ENCODE data around the gene LRRC37B. TPM values are rescaled to one million over a fixed set of nuclear protein-coding genes. Genes with fewer than 3 reads are reported as not detected.
"Not testable (repeated sequence)": the region's sequence is repeated elsewhere in the genome, so short reads cannot be mapped to it uniquely, and the experiment has no call there.

The LRRC37B gene
- total RNA-seq, 1 experiment from 2014 or later: 8.7 TPM

DNA sequence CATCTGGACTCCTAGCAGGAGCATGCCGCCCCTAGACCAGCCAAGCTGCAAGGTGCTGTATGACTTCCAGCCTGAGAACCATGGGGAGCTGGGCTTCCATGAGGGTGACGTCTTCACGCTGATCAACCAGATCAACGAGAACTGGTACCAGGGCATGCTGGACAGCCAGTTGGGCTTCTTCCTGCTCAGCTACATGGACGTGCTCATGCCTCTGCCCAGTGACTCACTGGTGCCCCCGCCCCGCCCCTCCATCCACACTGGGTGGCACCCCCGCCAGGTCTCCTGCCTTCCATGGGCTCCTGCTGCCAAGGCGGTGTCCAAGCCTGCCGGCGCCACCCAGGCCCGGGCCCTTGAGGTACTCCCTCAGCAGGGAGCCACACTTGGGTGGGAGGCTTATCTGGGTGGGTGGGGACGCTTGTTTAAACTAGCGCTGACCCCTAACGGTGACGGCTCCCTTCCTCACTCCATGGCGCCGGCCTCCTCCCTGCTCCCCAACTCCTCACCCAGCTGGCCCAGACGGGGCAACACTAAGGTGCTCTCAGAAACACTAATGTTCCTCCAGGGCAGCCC lies 34.2 kb downstream of the LRRC37B start:
- DNase-seq (ENCODE audit: low read depth): not testable (repeated sequence)

DNA sequence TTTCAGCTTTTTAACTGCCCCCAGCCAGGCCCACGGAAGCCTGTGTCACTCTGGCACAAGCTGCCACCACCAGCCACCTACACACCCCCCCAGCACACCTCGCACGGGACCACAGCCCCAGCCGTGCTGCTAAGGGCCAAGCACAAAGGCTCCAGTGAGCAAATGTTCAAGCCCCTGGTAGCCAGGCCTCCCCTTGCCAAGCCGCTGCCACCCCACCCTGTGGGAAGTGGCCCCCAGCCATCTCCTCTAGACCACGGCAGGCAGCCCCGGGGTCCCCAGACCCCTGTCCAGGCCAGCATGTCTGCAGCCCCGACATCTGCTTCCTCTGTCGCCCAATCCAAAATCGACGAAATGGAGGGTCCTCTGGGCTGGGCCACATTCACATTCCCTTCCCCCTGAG lies 35.1 kb downstream of the LRRC37B start:
- DNase-seq (ENCODE audit: low read depth): not testable (repeated sequence)

DNA sequence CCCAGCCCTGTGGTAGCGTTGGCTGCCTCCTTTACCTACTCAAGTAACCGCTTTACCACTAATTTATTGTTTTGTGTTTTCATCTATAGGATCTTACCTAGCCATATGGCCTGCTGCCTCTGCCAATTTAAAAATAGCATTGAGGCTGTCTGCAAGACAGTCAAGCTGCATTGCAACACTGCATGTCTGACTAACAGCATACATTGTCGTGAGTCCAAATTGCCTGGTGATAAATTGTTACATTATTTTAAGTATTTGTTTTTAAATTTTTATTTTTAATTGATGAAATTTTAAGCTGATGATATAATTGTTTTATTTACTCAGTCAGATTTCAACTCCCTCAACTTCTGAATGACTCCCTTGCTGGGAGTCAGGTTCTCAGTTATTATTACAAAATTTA lies 38.4 kb downstream of the LRRC37B start:
- DNase-seq (ENCODE audit: low read depth): not testable (repeated sequence)

DNA sequence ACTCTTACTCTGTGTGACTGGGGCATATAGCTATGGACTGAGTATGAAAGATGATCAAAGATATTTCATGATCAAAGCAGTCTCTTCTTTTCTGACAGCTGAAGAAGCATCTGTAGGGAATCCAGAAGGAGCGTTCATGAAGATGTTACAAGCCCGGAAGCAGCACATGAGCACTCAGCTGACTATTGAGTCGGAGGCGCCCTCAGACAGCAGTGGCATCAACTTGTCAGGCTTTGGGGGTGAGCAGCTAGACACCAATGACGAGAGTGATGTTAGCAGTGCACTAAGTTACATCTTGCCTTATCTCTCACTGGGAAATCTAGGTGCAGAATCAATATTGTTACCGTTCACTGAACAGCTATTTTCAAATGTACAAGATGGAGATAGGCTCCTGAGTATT lies 40.5 kb downstream of the LRRC37B start:
- not testable (repeated sequence) for DNase-seq (ENCODE audit: low read depth)

DNA sequence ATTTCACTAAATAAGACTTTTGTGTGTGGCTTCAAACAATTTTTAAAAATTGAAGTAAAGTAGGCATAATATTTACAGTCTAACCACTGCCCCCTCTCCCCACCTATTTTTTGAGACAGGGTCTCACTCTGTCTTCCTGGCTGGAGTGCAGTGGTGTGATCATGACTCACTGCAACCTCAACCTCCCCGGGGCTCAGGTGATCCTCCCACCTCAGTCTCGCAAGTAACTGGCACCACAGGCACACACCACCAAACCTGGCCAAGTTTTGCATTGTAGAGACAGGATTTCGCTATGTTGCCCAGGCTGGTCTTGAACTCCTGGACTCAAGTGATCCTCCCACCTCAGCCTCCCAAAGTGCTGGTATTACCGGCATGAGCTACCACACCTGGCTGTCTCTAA lies 47.8 kb downstream of the LRRC37B start:
- not testable (repeated sequence) for DNase-seq (ENCODE audit: low read depth)

DNA sequence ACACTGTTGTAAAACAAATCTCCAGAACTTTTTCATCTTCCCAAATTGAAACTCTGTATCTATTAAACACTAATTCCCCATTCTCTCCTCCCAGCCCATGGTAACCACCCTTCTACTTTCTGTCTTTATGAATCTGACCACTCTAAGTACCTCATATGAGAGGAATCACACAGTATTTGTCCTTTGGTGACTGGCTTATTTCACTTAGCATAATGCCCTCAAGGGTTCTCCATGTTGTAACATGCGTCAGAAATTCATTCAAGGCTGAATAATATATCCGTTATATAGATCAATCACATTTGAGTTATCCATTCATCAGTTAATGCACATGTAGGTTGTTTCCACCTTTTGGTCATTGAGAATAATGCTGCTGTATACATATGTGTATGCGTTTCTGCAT lies 48.2 kb downstream of the LRRC37B start:
- DNase-seq (ENCODE audit: low read depth): not testable (repeated sequence)

DNA sequence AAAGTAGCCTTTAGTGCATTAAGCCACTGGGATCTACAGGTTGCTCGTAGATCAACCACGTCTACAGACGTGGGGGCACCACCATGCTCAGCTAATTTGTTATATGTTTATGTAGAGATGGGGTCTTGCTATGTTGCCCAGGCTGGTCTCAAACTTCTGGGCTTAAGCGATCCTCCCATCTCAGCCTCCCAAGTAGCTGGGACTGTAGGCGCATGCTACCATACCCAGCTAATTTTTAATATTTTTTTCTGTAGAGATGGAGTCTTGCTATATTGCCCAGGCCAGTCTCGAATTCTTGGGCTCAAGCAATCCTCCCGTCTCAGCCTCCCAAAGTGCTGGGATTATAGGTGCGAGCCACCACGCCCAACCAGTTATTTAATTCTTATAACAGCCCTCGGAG lies 49.3 kb downstream of the LRRC37B start:
- not testable (repeated sequence) for DNase-seq (ENCODE audit: low read depth)

DNA sequence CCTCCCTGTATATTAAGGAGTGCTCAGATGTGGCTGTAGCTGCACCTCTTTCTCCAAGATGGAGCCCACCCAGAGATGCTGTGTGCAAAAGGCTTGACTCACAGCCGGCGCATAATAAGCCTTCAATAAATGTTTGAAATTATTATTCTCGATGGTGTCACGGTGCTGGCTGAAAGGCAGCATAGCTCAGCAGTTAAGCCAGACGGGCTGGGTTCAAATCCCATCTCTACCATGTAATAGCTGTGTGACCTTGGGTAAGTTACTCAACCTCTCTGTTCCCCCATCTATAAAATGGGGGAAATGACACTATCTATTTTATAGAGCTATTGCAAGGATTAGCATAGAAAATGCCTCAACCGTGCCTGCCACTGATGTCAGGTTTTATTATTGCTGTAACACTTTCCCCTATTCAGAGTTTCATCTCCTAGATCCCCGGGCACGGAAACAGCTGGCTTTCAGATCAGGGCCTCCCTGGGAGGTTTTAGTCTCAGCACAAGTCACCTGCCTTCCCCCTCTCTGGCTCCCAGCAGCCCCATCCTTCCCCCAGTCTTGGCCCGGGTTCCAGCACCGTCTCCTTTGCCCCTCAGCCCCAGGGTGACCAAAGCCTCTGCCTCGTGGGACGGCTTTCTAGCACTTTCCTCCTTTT lies 50.4 kb downstream of the LRRC37B start:
- DNase-seq (ENCODE audit: low read depth): not testable (repeated sequence)

DNA sequence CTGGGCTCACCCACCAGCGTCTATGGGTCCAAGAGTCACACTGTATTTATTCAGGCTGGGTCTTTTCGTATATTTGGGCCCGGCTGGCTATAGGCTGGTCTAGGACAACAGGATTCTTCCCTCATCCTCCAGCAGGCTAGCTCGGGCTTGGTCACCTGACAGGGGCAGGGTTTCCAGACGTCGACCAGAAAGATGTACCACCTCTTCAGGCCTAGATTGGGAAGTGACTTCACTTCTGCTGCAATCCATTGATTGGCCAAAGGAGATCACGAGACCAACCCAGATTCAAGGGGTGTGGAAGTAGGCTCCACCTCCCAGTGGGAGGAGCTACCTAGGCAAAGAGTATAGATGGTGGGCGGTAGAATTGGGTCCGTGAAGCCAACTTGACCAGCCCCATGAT lies 53.5 kb downstream of the LRRC37B start:
- DNase-seq (ENCODE audit: low read depth): not testable (repeated sequence)

DNA sequence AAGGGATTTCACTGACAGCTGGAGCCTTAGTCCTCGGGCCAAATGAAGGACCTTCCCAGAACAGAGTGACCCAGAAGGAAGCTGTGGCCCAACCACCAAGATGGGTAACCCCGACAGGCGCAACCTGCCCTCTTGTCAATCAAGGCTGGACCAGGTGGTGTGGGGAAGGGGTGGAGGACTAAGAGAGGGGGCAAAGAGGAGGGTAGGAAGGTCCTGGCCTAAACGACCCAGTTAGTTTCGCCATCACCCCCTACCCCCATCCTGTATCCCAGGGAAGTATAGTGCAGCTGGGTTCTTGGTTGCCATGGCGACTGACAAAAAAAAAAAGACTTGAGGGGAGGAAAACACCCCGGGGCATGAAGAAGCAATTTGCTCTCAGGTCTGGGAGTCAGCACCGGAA lies 54.7 kb downstream of the LRRC37B start:
- peak; percentile 24 for DNase-seq (ENCODE audit: low read depth)

DNA sequence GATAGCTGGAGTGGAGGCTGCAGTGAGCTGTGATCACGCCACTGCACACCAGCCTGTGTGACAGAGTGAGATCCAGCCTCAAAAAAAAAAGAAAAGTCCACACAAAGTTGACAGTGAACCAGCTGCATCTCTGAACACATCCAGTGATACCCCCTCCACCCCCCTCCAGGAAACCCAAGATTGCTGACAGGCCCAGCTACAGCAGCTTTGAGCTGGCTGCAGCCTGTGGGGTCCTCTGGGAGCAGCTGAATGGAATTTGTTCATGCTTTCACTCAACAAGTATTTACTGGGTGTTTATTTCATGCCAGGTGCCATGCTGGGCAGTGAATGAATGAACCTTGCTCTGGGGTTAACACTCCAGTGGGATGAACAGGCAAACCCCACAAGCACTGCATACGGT lies 56.9 kb downstream of the LRRC37B start:
- DNase-seq (ENCODE audit: low read depth): not testable (repeated sequence)

DNA sequence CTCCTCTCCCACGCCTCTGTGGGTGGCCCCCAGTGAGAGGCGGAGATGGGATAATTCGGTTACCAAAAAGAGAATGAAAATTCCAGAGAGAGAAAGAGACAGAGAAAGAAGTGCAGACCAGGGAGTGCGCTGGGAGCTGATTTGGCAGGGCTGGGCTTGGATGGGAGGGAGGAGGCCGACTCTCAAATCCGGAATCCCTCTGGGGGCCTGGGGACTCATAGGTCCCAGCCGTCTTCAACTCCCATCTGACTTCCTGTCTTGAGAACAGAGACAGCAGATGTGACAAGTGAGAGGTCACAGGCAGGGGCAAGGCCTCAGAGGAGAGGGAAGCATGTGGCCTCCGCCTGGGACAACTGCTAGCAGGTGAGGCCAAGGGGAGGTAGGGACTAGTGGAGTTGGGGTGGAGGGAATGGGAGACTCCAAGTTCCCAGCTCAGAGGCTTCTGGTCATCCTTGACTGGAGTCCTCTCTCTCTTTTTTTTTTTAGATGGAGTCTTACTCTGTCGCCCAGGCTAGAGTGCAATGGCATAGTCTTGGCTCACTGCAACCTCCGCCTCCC lies 59.0 kb downstream of the LRRC37B start:
- not testable (repeated sequence) for DNase-seq (ENCODE audit: low read depth)

DNA sequence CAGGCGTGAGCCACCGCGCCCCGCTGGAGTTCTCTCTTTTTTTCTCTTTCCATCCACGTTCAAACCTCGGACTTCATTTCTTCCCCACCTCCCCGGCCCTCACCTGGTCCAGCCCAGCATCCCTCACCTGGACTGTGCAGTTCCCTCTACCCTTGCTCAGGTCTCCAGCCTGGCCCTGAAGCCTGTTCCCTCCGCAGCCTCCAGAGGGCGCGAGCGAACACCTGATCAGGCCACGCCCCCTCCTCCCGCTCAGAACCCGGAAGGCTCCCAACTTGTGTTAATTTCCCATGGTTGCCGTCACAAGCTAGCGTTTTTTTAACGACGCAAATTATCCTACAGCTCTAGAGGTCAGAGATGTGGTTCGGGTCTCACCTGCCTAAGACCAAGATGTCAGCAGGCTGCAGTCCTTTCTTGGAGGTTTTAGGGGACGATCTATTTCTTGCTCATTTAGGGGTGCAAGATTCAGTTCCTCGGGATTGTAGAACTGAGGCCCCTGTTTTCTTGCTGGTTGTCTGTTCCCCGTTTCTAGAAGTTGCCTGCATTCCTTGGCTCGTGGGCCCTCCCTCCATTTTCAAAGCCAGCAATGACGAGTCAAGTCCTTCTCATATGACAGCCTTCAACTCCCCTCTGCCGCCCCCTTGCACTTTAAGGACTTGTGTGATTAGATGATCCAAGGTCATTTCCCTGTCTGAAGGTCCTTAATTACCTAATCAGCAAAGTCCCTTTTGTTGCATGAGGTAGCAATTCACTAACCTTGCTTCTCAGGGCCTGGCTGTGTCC lies 59.9 kb downstream of the LRRC37B start:
- not testable (repeated sequence) for DNase-seq (ENCODE audit: low read depth)

DNA sequence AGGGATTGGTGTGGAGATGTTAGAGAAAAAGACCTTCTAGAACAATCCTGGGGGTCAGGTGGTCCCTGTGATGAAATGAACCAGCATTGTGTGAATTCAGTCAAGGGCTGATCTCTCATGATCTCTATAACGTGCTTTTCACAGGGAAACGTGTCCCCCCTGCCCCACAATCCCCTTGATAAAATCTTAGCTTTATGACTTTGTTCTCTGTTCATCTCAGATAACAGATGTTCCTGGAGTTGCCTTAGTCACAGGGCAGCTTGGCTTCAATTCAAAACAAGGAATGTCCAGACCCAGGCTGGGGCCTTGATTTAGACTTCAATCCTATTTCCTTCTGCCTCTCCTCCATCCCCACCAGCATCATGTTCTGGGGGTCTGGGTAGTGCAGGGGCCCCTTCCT lies 61.9 kb downstream of the LRRC37B start:
- peak; percentile 22 for DNase-seq (ENCODE audit: low read depth)

DNA sequence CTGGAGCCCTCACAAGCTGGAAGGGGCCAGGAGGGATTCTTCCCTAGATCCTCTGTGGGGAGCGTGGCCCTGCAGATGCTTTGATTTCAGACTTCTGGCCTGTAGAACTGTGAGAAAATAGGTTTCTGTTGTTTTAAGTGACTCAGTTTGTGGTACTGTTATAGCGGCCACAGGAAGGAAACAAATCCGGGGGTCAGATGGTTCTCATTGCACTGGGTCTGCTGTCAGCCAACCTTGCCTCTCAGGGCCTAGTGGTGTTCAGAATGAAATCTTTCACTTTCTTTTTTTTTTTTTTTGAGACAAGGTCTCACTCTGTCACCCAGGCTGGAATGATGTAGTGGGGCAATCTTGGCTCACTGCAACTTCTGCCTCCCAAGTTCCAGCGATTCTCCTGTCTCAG lies 64.8 kb downstream of the LRRC37B start:
- not testable (repeated sequence) for DNase-seq (ENCODE audit: low read depth)

DNA sequence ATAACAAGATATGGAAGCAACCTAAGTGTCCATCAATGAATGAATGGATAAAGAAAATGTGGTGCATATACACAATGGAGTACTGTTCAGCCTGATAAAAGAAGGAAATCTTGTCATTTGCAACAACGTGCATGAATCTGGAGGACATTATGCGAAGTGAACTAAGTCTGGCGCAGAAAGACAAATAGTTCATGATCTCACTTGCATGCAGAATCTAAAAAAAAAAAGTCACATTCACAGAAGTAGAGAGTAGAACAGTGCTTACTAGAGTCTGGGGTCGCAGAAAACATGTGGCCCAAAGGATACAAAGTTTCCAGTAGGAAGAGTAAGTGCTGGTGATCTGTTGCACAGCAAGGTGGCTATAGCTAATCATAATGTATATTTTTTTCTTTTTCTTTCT lies 65.9 kb downstream of the LRRC37B start:
- DNase-seq (ENCODE audit: low read depth): not testable (repeated sequence)

DNA sequence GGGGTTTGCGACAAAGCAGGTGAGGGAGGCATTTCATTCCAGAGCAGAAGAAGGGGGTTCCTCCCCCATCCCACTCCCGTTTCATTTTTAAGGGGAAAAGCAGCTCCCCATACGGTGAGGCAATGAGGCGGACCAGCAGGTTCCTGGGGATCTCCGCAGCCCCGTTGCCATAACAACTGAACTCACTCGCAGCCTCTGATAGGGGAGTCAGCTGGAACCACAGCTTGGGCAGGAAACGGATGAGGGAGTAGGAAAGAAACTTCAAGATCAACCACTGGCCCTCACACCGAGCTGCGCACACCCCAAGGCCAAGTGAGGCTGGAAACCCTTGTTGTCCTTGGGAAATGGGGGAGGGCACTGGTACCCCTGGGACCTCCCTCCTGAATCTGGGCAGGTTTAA lies 72.6 kb downstream of the LRRC37B start:
- DNase-seq (ENCODE audit: low read depth): peak; percentile 83

DNA sequence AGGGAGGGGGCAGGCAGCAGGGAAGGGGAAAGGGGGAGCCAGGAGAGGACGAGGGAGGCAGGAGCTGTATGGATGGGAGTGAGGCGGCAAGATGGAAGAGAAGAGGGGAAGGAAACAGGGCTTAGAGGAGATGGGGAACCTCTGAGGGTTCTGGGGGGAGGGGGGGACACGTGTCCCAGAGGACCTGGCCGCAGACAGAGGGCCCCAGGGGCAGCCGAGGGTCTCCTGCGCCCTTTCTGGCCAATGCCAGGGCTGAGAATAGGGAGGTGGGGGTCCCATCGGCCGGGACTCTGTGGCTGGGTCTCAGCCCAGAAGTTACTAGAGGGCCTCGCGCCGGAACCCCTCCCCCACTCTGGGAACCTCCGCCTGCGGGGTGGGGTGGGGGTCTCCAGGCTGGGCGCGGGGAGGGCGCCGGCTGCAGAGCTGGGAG lies 76.4 kb downstream of the LRRC37B start:
- DNase-seq (ENCODE audit: low read depth): not testable (repeated sequence)

DNA sequence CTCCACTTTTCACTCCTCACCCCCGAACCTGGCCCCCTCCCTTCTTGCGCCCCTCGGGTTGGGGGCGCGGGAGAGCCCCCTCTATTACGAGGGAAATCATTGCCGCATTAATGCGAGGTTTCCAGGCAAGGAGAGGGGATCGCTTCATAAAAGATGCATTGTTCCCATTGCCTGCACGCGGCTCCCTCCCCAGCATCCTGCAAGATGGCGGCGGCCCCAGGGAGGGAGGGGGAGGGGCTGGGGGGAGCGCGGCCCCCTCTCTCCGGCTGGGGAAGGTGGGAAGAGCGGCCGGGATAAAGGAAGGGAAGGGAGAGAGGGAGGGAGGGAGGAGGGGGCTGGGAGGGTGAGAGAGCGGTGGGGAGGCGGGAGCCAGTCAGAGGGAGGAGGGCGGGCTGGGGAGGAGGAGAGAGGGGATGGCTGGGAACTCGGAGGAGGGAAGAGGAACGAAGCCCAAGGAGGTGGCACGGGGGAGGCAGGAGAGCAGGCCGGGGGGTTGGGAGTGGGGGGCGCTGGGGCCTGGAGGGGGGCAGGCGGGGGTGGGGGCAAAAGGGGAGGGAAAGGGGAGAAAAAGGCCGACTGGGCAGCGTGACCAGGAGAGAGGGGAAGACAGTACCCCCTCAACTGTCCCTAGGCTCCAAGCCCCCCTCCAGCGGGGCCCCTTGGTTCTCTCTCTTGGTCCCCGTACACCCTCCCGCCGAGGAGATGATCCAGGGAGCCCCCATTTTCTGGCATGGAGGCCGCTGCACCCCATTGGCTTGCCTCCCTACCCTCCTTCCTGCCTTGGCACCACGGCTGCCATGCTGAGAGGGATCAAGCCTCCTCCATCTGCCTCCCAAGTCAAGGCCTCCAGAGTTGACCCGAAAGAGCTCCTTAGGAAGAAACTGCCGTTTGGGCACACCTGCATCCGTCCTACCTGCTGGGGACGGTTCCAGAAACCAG lies 77.1 kb downstream of the LRRC37B start:
- peak; percentile 24 for DNase-seq (ENCODE audit: low read depth)

DNA sequence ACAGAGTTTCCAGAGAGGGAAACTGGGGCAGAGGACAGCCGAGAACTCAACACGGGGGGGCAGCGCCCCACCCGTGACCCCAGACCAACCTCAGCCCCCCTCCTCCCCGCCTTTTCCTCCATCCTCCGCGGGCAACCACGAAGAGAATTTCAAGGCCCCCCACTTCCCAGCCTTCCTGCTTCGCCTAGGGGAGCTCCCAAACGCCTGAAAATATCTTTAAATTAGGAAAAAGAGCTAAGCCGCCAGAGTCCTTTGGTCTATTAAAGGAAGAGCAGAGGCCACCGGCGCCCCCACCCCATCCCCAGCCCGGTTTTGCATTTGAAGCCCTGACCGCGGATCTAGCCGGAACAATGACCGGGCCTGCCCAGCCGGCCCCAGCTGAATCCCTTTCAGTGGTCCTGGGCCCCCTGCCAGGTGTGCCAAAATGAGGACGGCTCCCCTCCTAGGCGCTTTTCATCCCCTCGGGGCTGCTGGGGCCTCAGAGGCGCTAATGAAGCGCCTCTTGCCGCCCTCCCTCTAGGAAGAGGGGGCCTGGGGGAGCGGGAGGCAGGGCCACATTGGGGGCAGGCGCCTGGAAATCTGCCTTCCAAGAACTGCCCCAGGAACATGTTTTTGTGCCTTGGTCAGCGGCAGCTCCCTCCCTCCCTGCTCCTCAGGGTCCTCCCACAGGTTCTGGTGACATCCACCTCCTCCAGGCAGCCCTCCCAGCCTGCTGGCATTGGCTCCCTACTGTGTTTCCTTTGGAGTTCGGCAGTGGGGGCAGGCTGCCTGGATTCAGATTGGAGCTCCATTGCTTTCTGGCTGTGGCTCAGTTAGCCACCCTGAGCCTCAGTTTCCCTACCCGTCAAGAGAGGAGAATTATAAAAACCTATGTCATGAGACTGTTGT lies 78.0 kb downstream of the LRRC37B start:
- not testable (repeated sequence) for DNase-seq (ENCODE audit: low read depth)
